ENCODE measurements around the gene OSM.

The OSM gene

GRCh38 chr22:30244641-30245040 is 22.0 kb downstream of the OSM start:
- no peak for TF ChIP-seq ZNF664 (tag by site-specific recombination; IDR thresholded peaks at IDR 0.05)
- no peak for TF ChIP-seq ZBTB17 (tag by site-specific recombination; IDR thresholded peaks at IDR 0.05)
- no peak for TF ChIP-seq ZNF518A (tag by site-specific recombination; conservative IDR thresholded peaks at IDR 0.05; ENCODE audit: low read depth)
- no peak for TF ChIP-seq ZNF549 (tag by site-specific recombination; IDR thresholded peaks at IDR 0.05)
- TF ChIP-seq ZNF239 (tag by site-specific recombination; IDR thresholded peaks at IDR 0.05): no peak
- TF ChIP-seq INSM2 (tag by site-specific recombination; IDR thresholded peaks at IDR 0.05): no peak
- ChIA-PET POLR2A (no interaction called here), CTCF (interaction anchor here (0.7 kb wide), 1 partner anchor 36 kb away, joined by 3 read pairs; no protein-coding TSS in a partner anchor)
- H3K4me3 ChIP-seq (ENCODE audit: low read depth, low read length): no peak overlapping the region
- H3K36me3 ChIP-seq (ENCODE audit: control insufficient read depth in 2 of 2, insufficient read depth in 1 of 2, low read length in 2 of 2): peaks cover 0 to 29% of the 10 kb centered on the region in 2 experiments; a peak in 1 of 3 replicates
- no peaks in the 10 kb centered on the region for H3K9me3 ChIP-seq (ENCODE audit: control insufficient read depth, insufficient read depth, low read depth, low read length)
- H3K27ac ChIP-seq (ENCODE audit: extremely low read depth, low read depth, low read length): no peak overlapping the region
- peaks cover 3% of the 10 kb centered on the region; the same call in 1 of the 2 replicates for H3K4me1 ChIP-seq (ENCODE audit: control insufficient read depth, insufficient read depth, low read length)

- Histone ChIP-seq H3K4me3 (ENCODE audit: low read depth, low read length) (no peak overlapping the region), H3K9me3 (ENCODE audit: control insufficient read depth, insufficient read depth, low read depth, low read length) (no peaks in the 10 kb centered on the region), H3K27ac (ENCODE audit: extremely low read depth, low read depth, low read length) (no peak overlapping the region), H3K36me3 (ENCODE audit: control insufficient read depth in 2 of 2, insufficient read depth in 1 of 2, low read length in 2 of 2) (peaks cover 0 to 29% of the 10 kb centered on the region in 2 experiments; a peak in 1 of 3 replicates), H3K4me1 (ENCODE audit: control insufficient read depth, insufficient read depth, low read length) (peaks cover 3% of the 10 kb centered on the region; the same call in 1 of the 2 replicates)
- POLR2A ChIA-PET: no interaction called here
- CTCF ChIA-PET: interaction anchor here (0.7 kb wide), 1 partner anchor 35 kb away, joined by 3 read pairs; no protein-coding TSS in a partner anchor
- TF ChIP-seq ZNF513 (tag by site-specific recombination; IDR thresholded peaks at IDR 0.05) (peak; percentile 68), HOXA7 (CRISPR knock-in tag; IDR thresholded peaks at IDR 0.05; ENCODE audit: borderline replicate concordance) (no peak)
These were observed 22.6 kb downstream of the OSM start for GRCh38 chr22:30244066-30244465.

GRCh38 chr22:30243661-30244060 is 23.0 kb downstream of the OSM start:
- H3K4me3 ChIP-seq (ENCODE audit: low read depth, low read length): no peak overlapping the region
- H3K9me3 ChIP-seq (ENCODE audit: control insufficient read depth, insufficient read depth, low read depth, low read length): no peaks in the 10 kb centered on the region
- ChIA-PET POLR2A (no interaction called here), CTCF (interaction anchor here (1.0 kb wide), 1 partner anchor 11 kb away, joined by 3 read pairs; no protein-coding TSS in a partner anchor)
- peaks cover 3% of the 10 kb centered on the region; the same call in 1 of the 2 replicates for H3K4me1 ChIP-seq (ENCODE audit: control insufficient read depth, insufficient read depth, low read length)
- no peak overlapping the region for H3K27ac ChIP-seq (ENCODE audit: extremely low read depth, low read depth, low read length)
- no peak for TF ChIP-seq ZNF529 (tag by site-specific recombination; IDR thresholded peaks at IDR 0.05; ENCODE audit: insufficient replicate concordance)
- no peak for TF ChIP-seq ZSCAN16 (tag by site-specific recombination; IDR thresholded peaks at IDR 0.05)
- no peak for TF ChIP-seq ZNF792 (tag by site-specific recombination; IDR thresholded peaks at IDR 0.05)
- no peak for TF ChIP-seq ZBTB7A (tag by site-specific recombination; IDR thresholded peaks at IDR 0.05; ENCODE audit: low read depth)
- TF ChIP-seq ZBTB17 (tag by site-specific recombination; IDR thresholded peaks at IDR 0.05): no peak
- TF ChIP-seq HIC1 (tag by site-specific recombination; IDR thresholded peaks at IDR 0.05): no peak
- TF ChIP-seq BCL11A (tag by site-specific recombination; IDR thresholded peaks at IDR 0.05; ENCODE audit: low read depth): no peak
- no peak for TF ChIP-seq GLIS1 (tag by site-specific recombination; IDR thresholded peaks at IDR 0.05)
- H3K36me3 ChIP-seq (ENCODE audit: control insufficient read depth in 2 of 2, insufficient read depth in 1 of 2, low read length in 2 of 2): peaks cover 0 to 29% of the 10 kb centered on the region in 2 experiments; a peak in 1 of 3 replicates
